ENCODE measurements around the gene CALR3.

Gene CALR3

GRCh38 chr19:16446724-16447368, 49.1 kb downstream of the CALR3 start:
- peak; percentile 21 for TF ChIP-seq CTCF (IDR thresholded peaks at IDR 0.05)
- peaks cover 2% of the 10 kb centered on the region for H3K36me3 ChIP-seq
- H3K4me3 ChIP-seq (ENCODE audit: low read depth in 1 of 2, low read length in 1 of 2) = peak overlapping the region; percentile 19 to 49
- no peaks in the 10 kb centered on the region for H3K9me3 ChIP-seq
- peak overlapping the region; percentile 93 for H3K27ac ChIP-seq
- H3K4me1 ChIP-seq (ENCODE audit: control insufficient read depth in 1 of 2, insufficient read depth in 1 of 2, low read depth in 1 of 2, low read length in 1 of 2) = peaks cover 94 to 100% of the 10 kb centered on the region in 2 experiments
- H3K27me3 ChIP-seq = no peaks in the 10 kb centered on the region

- peak overlapping the region; percentile 93 for H3K27ac ChIP-seq
- H3K4me3 ChIP-seq (ENCODE audit: low read depth in 1 of 2, low read length in 1 of 2) = peak overlapping the region; percentile 19 to 49
- H3K27me3 ChIP-seq = no peaks in the 10 kb centered on the region
- no peak for TF ChIP-seq CTCF (IDR thresholded peaks at IDR 0.05)
- H3K9me3 ChIP-seq = no peaks in the 10 kb centered on the region
- peaks cover 93 to 96% of the 10 kb centered on the region in 2 experiments for H3K4me1 ChIP-seq (ENCODE audit: control insufficient read depth in 1 of 2, insufficient read depth in 1 of 2, low read depth in 1 of 2, low read length in 1 of 2)
- H3K36me3 ChIP-seq = peaks cover 6% of the 10 kb centered on the region
Observed at GRCh38 chr19:16446108-16446723, 49.8 kb downstream of the CALR3 start.

- Histone ChIP-seq H3K4me3 (ENCODE audit: low read depth in 1 of 2, low read length in 1 of 2) (peak overlapping the region; percentile 19 to 49), H3K27ac (peak overlapping the region; percentile 93), H3K9me3 (no peaks in the 10 kb centered on the region), H3K36me3 (peaks cover 14% of the 10 kb centered on the region), H3K27me3 (no peaks in the 10 kb centered on the region), H3K4me1 (ENCODE audit: control insufficient read depth in 1 of 2, insufficient read depth in 1 of 2, low read depth in 1 of 2, low read length in 1 of 2) (peaks cover 86 to 89% of the 10 kb centered on the region in 2 experiments)
- no peak for TF ChIP-seq CTCF (IDR thresholded peaks at IDR 0.05)
Observed at GRCh38 chr19:16445238-16446107, 50.5 kb downstream of the CALR3 start.

GRCh38 chr19:16444269-16444600, 51.7 kb downstream of the CALR3 start:
- Histone ChIP-seq H3K27me3 (no peaks in the 10 kb centered on the region), H3K36me3 (peaks cover 22% of the 10 kb centered on the region), H3K9me3 (no peaks in the 10 kb centered on the region), H3K4me1 (ENCODE audit: control insufficient read depth in 1 of 2, insufficient read depth in 1 of 2, low read depth in 1 of 2, low read length in 1 of 2) (peaks cover 74 to 76% of the 10 kb centered on the region in 2 experiments), H3K4me3 (ENCODE audit: low read depth in 1 of 2, low read length in 1 of 2) (peak overlapping the region; percentile 15 to 49), H3K27ac (peak overlapping the region; percentile 93)
- TF ChIP-seq CTCF (IDR thresholded peaks at IDR 0.05) = no peak

GRCh38 chr19:16442386-16443276, 53.3 kb downstream of the CALR3 start:
- no peak for TF ChIP-seq CTCF (IDR thresholded peaks at IDR 0.05)
- H3K27me3 ChIP-seq = no peaks in the 10 kb centered on the region
- H3K36me3 ChIP-seq = peaks cover 28% of the 10 kb centered on the region
- no peak overlapping the region for H3K4me3 ChIP-seq (ENCODE audit: low read depth in 1 of 2, low read length in 1 of 2)
- peaks cover 58 to 60% of the 10 kb centered on the region in 2 experiments for H3K4me1 ChIP-seq (ENCODE audit: control insufficient read depth in 1 of 2, insufficient read depth in 1 of 2, low read depth in 1 of 2, low read length in 1 of 2)
- peak overlapping the region; percentile 93 for H3K27ac ChIP-seq
- no peaks in the 10 kb centered on the region for H3K9me3 ChIP-seq
